ENCODE measurements around the gene ATP2C2. TPM values are rescaled to one million over a fixed set of nuclear protein-coding genes. Genes with fewer than 3 reads are reported as not detected.

The ATP2C2 gene
- total RNA-seq, 4 donors from 2014 or later = 0.86 TPM; not detected in 3

DNA sequence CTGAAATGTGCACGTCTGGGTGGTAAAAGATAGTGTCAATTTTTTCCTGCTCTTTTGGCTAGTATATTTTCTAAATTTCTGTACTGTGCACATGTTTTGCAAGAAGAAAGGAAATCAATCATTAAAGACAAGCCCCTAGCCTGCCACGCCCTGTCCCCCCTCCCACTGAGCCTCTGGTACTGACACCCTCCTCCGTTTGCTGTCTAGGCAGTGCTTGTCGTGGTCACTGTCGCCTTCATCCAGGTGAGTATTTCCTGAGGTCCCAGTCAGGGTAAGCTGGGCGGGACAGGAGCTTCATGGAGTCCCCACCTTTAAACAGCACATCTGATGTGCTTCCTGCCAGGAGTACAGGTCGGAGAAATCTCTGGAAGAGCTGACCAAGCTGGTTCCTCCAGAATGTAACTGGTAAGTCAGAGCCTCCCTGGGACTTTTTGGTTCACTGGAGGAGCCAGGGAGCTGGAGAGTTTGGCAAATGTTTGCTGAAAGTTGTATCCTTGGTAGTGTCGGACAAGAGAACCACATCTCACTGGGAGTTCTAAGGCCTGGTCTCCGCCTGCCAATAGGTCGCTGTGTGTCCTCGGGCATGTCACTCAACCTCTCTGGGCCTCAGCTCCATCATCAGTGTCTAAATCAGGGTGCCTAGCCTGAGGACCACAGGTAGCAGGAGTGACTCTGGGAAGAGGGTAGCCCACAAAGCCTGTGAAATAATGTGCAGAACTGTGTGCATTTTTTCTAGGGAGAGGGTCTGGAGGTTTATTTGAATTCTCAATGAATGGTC lies 42.2 kb downstream of the ATP2C2 start:
- H3K4me3 ChIP-seq = no peak overlapping the region
- no peak overlapping the region for H3K27ac ChIP-seq (replicated peaks in 1 of 4)
- 81% methylated on average over 11 of the region's 11 CpGs for WGBS
- intact Hi-C loops (cut with DNase I) = no loop called here
- no peak for DNase-seq (ENCODE audit: extremely low spot score)
- no peaks in the 10 kb centered on the region for H3K36me3 ChIP-seq
- H3K4me1 ChIP-seq = no peaks in the 10 kb centered on the region
- TF ChIP-seq EP300 (IDR thresholded peaks at IDR 0.05) = no peak
- no peak for TF ChIP-seq POLR2AphosphoS5 (IDR thresholded peaks at IDR 0.05)
- no peak for TF ChIP-seq POLR2A (IDR thresholded peaks at IDR 0.05; ENCODE audit: low read depth)
- TF ChIP-seq, protein P1, sequence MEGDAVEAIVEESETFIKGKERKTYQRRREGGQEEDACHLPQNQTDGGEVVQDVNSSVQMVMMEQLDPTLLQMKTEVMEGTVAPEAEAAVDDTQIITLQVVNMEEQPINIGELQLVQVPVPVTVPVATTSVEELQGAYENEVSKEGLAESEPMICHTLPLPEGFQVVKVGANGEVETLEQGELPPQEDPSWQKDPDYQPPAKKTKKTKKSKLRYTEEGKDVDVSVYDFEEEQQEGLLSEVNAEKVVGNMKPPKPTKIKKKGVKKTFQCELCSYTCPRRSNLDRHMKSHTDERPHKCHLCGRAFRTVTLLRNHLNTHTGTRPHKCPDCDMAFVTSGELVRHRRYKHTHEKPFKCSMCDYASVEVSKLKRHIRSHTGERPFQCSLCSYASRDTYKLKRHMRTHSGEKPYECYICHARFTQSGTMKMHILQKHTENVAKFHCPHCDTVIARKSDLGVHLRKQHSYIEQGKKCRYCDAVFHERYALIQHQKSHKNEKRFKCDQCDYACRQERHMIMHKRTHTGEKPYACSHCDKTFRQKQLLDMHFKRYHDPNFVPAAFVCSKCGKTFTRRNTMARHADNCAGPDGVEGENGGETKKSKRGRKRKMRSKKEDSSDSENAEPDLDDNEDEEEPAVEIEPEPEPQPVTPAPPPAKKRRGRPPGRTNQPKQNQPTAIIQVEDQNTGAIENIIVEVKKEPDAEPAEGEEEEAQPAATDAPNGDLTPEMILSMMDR (IDR thresholded peaks at IDR 0.05) = no peak
- H3K27me3 ChIP-seq = peaks cover 0 to 32% (median 0%) of the 10 kb centered on the region in 4 donors
- no peaks in the 10 kb centered on the region for H3K9me3 ChIP-seq

DNA sequence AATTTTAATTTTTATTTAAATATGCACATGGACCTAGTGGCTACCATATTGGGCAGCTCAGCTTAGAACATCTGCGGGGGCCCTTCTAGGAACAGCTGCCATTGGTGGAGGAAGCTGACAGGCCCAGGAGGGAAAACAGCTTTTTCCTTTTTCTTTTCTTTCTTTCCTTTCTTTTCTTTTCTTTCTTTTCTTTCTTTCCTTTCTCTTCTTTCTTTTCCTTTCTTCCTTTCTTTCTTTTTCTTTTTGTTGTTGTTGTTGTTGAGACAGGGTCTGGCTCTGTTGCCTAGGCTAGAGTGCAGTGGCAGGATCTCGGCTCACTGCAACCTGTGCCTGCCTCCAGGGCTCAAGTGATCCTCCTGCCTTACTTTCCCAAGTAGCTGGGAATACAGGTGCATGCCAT lies 43.4 kb downstream of the ATP2C2 start:
- intact Hi-C loops (cut with DNase I) = no loop called here
- H3K4me3 ChIP-seq = no peak overlapping the region
- 97% methylated on average over 2 of the region's 2 CpGs for WGBS
- H3K27me3 ChIP-seq = peaks cover 0 to 21% (median 0%) of the 10 kb centered on the region in 4 donors
- no peaks in the 10 kb centered on the region for H3K9me3 ChIP-seq
- DNase-seq (ENCODE audit: extremely low spot score) = no peak
- H3K27ac ChIP-seq (replicated peaks in 1 of 4) = no peak overlapping the region
- H3K4me1 ChIP-seq = no peaks in the 10 kb centered on the region
- no peak for TF ChIP-seq EP300 (IDR thresholded peaks at IDR 0.05)
- no peak for TF ChIP-seq POLR2AphosphoS5 (IDR thresholded peaks at IDR 0.05)
- TF ChIP-seq, protein P1 (IDR thresholded peaks at IDR 0.05) = no peak
- TF ChIP-seq POLR2A (IDR thresholded peaks at IDR 0.05; ENCODE audit: low read depth) = no peak
- no peaks in the 10 kb centered on the region for H3K36me3 ChIP-seq

DNA sequence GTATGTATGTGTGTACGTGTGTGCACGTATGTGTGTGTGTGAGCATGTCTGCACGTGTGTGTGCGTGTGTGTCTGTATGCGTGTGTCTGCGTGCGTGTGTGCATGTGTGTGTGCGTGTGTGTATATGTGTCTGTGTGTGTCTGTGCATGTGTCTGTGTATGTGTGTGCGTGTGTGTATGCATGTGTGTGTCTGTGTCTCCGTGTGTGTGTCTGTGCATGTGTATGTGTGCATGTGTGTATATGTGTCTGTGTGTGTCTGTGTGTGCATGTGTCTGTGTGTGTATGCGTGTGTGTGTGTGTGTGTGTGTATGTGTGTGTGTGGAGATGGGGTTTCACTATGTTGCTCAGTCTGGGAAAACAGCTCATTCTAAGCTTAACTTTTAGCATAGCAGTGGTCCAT lies 43.9 kb downstream of the ATP2C2 start:
- H3K4me1 ChIP-seq = no peaks in the 10 kb centered on the region
- TF ChIP-seq POLR2A (IDR thresholded peaks at IDR 0.05; ENCODE audit: low read depth) = no peak
- no peak for TF ChIP-seq POLR2AphosphoS5 (IDR thresholded peaks at IDR 0.05)
- TF ChIP-seq, protein P1 (IDR thresholded peaks at IDR 0.05) = no peak
- no peak for TF ChIP-seq EP300 (IDR thresholded peaks at IDR 0.05)
- 88% methylated on average over 11 of the region's 11 CpGs for WGBS
- no peak overlapping the region for H3K4me3 ChIP-seq
- H3K27me3 ChIP-seq = peaks cover 0 to 19% (median 0%) of the 10 kb centered on the region in 4 donors
- H3K27ac ChIP-seq (replicated peaks in 1 of 4) = no peak overlapping the region
- H3K36me3 ChIP-seq = no peaks in the 10 kb centered on the region
- intact Hi-C loops (cut with DNase I) = no loop called here
- DNase-seq (ENCODE audit: extremely low spot score) = no peak
- no peaks in the 10 kb centered on the region for H3K9me3 ChIP-seq

DNA sequence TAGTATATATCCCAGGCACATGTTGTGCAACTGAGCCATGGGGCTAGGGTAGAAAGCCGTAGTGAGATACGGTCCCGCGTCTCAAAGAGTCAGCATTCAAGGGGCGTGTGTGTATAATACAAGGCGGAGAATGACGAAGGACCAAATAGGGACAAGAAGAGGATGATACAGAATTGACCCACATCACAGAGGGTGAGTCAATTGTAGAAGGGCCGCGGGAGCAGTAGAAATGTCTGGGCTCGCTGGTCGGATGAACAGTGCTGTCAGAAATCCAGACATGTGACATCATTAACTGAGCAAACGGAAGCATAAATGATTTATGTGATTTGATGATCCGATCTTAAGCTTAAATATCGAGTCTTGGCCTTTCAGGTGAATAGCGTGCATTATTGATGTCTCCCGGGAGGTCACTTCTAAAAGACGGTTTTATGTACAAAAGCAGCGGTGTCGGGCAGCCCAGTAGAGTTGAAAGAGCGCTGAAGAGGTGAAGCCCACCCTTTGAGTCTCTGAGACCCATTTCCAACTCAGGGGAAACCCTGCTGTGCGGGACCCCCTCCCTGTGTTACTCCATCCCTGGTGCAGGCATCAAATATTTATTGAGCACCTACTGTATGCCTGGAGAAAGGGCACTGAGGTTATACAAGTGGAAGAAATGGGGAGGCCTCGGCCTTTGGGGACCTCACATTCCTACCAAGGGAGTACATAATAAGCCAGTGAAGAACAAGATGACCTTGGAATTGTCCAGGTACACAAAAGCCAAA lies 45.1 kb downstream of the ATP2C2 start:
- H3K9me3 ChIP-seq = no peaks in the 10 kb centered on the region
- 94% methylated on average over 22 of the region's 22 CpGs for WGBS
- no peak overlapping the region for H3K27ac ChIP-seq (replicated peaks in 1 of 4)
- no peak overlapping the region for H3K4me3 ChIP-seq
- no peak for DNase-seq (ENCODE audit: extremely low spot score)
- TF ChIP-seq POLR2AphosphoS5 (IDR thresholded peaks at IDR 0.05) (no peak), POLR2A (IDR thresholded peaks at IDR 0.05; ENCODE audit: low read depth) (no peak), EP300 (IDR thresholded peaks at IDR 0.05) (no peak)
- TF ChIP-seq, protein P1 (IDR thresholded peaks at IDR 0.05) = no peak
- intact Hi-C loops (cut with DNase I) = no loop called here
- H3K27me3 ChIP-seq = peaks cover 0 to 15% (median 0%) of the 10 kb centered on the region in 4 donors
- no peaks in the 10 kb centered on the region for H3K36me3 ChIP-seq
- H3K4me1 ChIP-seq = no peaks in the 10 kb centered on the region
